Measurements from ENCODE around the gene VIPR2.

Gene VIPR2

GRCh38 chr7:159033956-159034355 is 110.7 kb downstream of the VIPR2 start:
- TF ChIP-seq CTCF (IDR thresholded peaks at IDR 0.05; ENCODE audit: low read length) = no peak
- TF ChIP-seq EZH2 (optimal IDR thresholded peaks at IDR 0.05; ENCODE audit: low read depth, low read length) = no peak
- TF ChIP-seq EZH2phosphoT487 (IDR thresholded peaks at IDR 0.05; ENCODE audit: low read length) = no peak
- no peaks in the 10 kb centered on the region for H3K27me3 ChIP-seq (replicated peaks; ENCODE audit: insufficient read depth, low read length)
- H3K36me3 ChIP-seq (replicated peaks; ENCODE audit: insufficient read depth, low read length) = no peaks in the 10 kb centered on the region
- DNase-seq = no peak
- H3K4me2 ChIP-seq (ENCODE audit: low read depth, low read length) = no peak overlapping the region
- no peaks in the 10 kb centered on the region for H3K9me3 ChIP-seq (replicated peaks; ENCODE audit: insufficient read depth, low read length)
- no peaks in the 10 kb centered on the region for H4K20me1 ChIP-seq (ENCODE audit: insufficient read depth, low read length)
- no peak overlapping the region for H3K27ac ChIP-seq (ENCODE audit: low read length)
- no peaks in the 10 kb centered on the region for H3K9me2 ChIP-seq (replicated peaks; ENCODE audit: insufficient read depth, low read length)
- no peak overlapping the region for H2AFZ ChIP-seq (ENCODE audit: low read length)
- H3K9ac ChIP-seq (ENCODE audit: low read length) = no peak overlapping the region
- no peaks in the 10 kb centered on the region for H3K79me2 ChIP-seq (ENCODE audit: low read length)
- H3K4me1 ChIP-seq (ENCODE audit: low read length) = peaks cover 9% of the 10 kb centered on the region; the same call in 1 of the 2 replicates
- H3K4me3 ChIP-seq (ENCODE audit: low read length) = no peak overlapping the region
- H3F3A ChIP-seq (ENCODE audit: insufficient read depth, low read length) = peaks cover 4% of the 10 kb centered on the region; the same call in 1 of the 2 replicates

GRCh38 chr7:159033473-159033825 is 111.2 kb downstream of the VIPR2 start:
- no peak for DNase-seq
- Histone ChIP-seq H3K27me3 (replicated peaks; ENCODE audit: insufficient read depth, low read length) (no peaks in the 10 kb centered on the region), H3K36me3 (replicated peaks; ENCODE audit: insufficient read depth, low read length) (no peaks in the 10 kb centered on the region), H3F3A (ENCODE audit: insufficient read depth, low read length) (no peaks in the 10 kb centered on the region), H3K4me3 (ENCODE audit: low read length) (no peak overlapping the region), H2AFZ (ENCODE audit: low read length) (no peak overlapping the region), H3K4me1 (ENCODE audit: low read length) (peaks cover 4% of the 10 kb centered on the region; the same call in 1 of the 2 replicates), H4K20me1 (ENCODE audit: insufficient read depth, low read length) (no peaks in the 10 kb centered on the region), H3K27ac (ENCODE audit: low read length) (no peak overlapping the region), H3K9me2 (replicated peaks; ENCODE audit: insufficient read depth, low read length) (no peaks in the 10 kb centered on the region), H3K4me2 (ENCODE audit: low read depth, low read length) (no peak overlapping the region), H3K79me2 (ENCODE audit: low read length) (no peaks in the 10 kb centered on the region), H3K9me3 (replicated peaks; ENCODE audit: insufficient read depth, low read length) (no peaks in the 10 kb centered on the region), H3K9ac (ENCODE audit: low read length) (no peak overlapping the region)
- no peak for TF ChIP-seq CTCF (IDR thresholded peaks at IDR 0.05; ENCODE audit: low read length)

GRCh38 chr7:159032753-159033472 is 111.8 kb downstream of the VIPR2 start:
- Histone ChIP-seq H3K9me3 (replicated peaks; ENCODE audit: insufficient read depth, low read length) (no peaks in the 10 kb centered on the region), H3K27me3 (replicated peaks; ENCODE audit: insufficient read depth, low read length) (0 out of 2 replicates have a peak, but pooled peaks cover 3% of the 10 kb centered on the region), H3K27ac (ENCODE audit: low read length) (no peak overlapping the region), H3K36me3 (replicated peaks; ENCODE audit: insufficient read depth, low read length) (no peaks in the 10 kb centered on the region), H3K4me2 (ENCODE audit: low read depth, low read length) (no peak overlapping the region), H2AFZ (ENCODE audit: low read length) (no peak overlapping the region), H3K4me1 (ENCODE audit: low read length) (no peaks in the 10 kb centered on the region), H3K79me2 (ENCODE audit: low read length) (no peaks in the 10 kb centered on the region), H3K9ac (ENCODE audit: low read length) (no peak overlapping the region), H3F3A (ENCODE audit: insufficient read depth, low read length) (no peaks in the 10 kb centered on the region), H3K9me2 (replicated peaks; ENCODE audit: insufficient read depth, low read length) (no peaks in the 10 kb centered on the region), H4K20me1 (ENCODE audit: insufficient read depth, low read length) (no peaks in the 10 kb centered on the region), H3K4me3 (ENCODE audit: low read length) (no peak overlapping the region)
- DNase-seq = no peak
- no peak for TF ChIP-seq CTCF (IDR thresholded peaks at IDR 0.05; ENCODE audit: low read length)
- no peak for TF ChIP-seq EZH2 (optimal IDR thresholded peaks at IDR 0.05; ENCODE audit: low read depth, low read length)
- no peak for TF ChIP-seq EZH2phosphoT487 (IDR thresholded peaks at IDR 0.05; ENCODE audit: low read length)

Data from MM.1S (cell line).